Neural progenitor cell (in vitro differentiated cells): ENCODE data around the gene CLSTN2.

Experiments used
- EZH2 ChIP-seq: fragments of 200-600 bp; sonication (generic); IDR thresholded peaks from 2 replicates; pipeline ENCODE4 v1.6.1; 2017; ENCODE audit warnings: antibody characterized with exemption, mild to moderate bottlenecking, moderate library complexity
- EZH2phosphoT487 ChIP-seq: fragments of 200-600 bp; sonication (generic); IDR thresholded peaks from 2 replicates; pipeline ENCODE4 v1.6.1; 2017; ENCODE audit warnings: antibody characterized with exemption
- TF ChIP-seq, protein P1 (sequence below): fragments of 200-600 bp; sonication (generic); IDR thresholded peaks from 2 replicates; pipeline ENCODE4 v1.5.1; 2017; ENCODE audit warnings: antibody characterized with exemption, mild to moderate bottlenecking

DNA sequence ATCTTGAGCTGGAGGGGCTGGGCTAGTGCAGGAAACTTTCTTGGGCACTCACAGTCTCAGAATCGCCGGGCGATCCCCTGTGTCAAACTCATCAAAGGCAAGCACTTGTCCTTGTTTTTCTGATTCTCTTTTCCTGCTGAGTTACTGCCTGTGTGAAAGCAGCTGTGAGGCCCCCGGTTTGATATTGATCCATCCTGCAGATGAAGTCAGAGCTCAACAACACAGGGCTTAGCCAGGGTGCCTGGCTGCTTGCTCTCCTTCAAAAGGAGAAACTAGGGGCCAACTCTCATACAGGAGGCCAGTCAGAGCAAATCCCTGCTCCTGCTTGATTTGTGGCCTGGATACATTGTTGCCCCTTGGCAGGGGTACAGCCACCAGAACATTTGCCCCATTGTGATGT, 22.9 kb downstream of the CLSTN2 start:
- TF ChIP-seq EZH2: no peak
- TF ChIP-seq, protein P1, sequence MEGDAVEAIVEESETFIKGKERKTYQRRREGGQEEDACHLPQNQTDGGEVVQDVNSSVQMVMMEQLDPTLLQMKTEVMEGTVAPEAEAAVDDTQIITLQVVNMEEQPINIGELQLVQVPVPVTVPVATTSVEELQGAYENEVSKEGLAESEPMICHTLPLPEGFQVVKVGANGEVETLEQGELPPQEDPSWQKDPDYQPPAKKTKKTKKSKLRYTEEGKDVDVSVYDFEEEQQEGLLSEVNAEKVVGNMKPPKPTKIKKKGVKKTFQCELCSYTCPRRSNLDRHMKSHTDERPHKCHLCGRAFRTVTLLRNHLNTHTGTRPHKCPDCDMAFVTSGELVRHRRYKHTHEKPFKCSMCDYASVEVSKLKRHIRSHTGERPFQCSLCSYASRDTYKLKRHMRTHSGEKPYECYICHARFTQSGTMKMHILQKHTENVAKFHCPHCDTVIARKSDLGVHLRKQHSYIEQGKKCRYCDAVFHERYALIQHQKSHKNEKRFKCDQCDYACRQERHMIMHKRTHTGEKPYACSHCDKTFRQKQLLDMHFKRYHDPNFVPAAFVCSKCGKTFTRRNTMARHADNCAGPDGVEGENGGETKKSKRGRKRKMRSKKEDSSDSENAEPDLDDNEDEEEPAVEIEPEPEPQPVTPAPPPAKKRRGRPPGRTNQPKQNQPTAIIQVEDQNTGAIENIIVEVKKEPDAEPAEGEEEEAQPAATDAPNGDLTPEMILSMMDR: no peak
- no peak for TF ChIP-seq EZH2phosphoT487
